Spinal cord (tissue), 10 donors: ENCODE measurements around the gene PHACTR3. TPM values are rescaled to one million over a fixed set of nuclear protein-coding genes. Genes with fewer than 3 reads are reported as not detected.

ENCODE experiments used
- DNase-seq, 6 donors: peaks; one replicate each; pipeline versions ENCODE4 v3.0.0 to v3.0.0-alpha.2; 2013 to 2015; ENCODE audit warnings: low spot score in 6 of 6, low read depth in 4 of 6
- H3K27ac ChIP-seq: one replicate; pipeline ENCODE4 v1.5.1; 2013; ENCODE audit warnings: low read depth, low read length, control low read depth
- H3K27me3 ChIP-seq: one replicate; pipeline ENCODE4 v1.6.1; 2013; ENCODE audit warnings: low read length; ENCODE audit not compliant: control insufficient read depth, insufficient read depth
- H3K36me3 ChIP-seq: one replicate; pipeline ENCODE4 v1.6.1; 2013; ENCODE audit warnings: low read length; ENCODE audit not compliant: control insufficient read depth, insufficient read depth
- H3K4me1 ChIP-seq: one replicate; pipeline ENCODE4 v1.6.1; 2013; ENCODE audit warnings: low read length; ENCODE audit not compliant: control insufficient read depth, insufficient read depth
- H3K4me3 ChIP-seq: one replicate; pipeline ENCODE4 v1.5.1; 2013; ENCODE audit warnings: low read depth, low read length, control low read depth
- H3K9me3 ChIP-seq: one replicate; pipeline ENCODE4 v1.6.1; 2013; ENCODE audit warnings: low read length; ENCODE audit not compliant: control insufficient read depth, insufficient read depth
- WGBS: methylation state at CpG from one replicate; pipeline ENCODE4 v1.1.5; 2013; ENCODE audit warnings: missing lambda C conversion rate; ENCODE audit not compliant: insufficient coverage; 5-methylcytosine and 5-hydroxymethylcytosine counted together
- polyA plus RNA-seq, 2 donors: library from polyadenylated mRNA; unstranded; fragments of 120-200 nt; gene quantifications; one replicate each; pipeline ENCODE4 v1.2.1, GENCODE V29; 2013; ENCODE audit not compliant: insufficient read length in 2 of 2
- total RNA-seq, 2 donors: library from RNA; depleted of rRNA in 1 of 2; stranded (reverse); fragments of 120-200 nt in 1 of 2; fragments of >200 nt in 1 of 2; gene quantifications; one replicate each; pipeline versions ENCODE4 v1.2.3 to v1.2.4, GENCODE V29; 2013 to 2014
- donor health status: healthy.

The PHACTR3 gene
- total and polyA plus RNA-seq, 4 donors = 23.5 to 97.8 (median 52.6) TPM

DNA sequence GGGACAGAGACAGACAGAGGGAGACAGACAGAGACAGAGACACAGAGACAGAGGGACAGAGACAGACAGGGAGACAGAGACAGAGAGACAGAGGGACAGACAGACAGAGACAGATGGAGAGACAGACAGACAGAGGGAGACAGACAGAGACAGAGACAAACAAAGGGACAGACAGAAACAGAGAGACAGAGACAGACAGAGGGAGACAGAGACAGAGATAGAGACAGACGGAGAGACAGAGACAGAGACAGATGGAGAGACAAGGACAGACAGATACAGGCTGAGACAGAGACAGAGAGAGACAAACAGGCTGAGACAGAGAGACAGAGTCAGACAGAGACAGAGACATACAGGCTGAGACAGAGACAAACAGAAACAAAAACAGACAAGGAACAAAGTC is 39.4 kb upstream of the PHACTR3 start:
- Histone ChIP-seq H3K9me3 (no peaks in the 10 kb centered on the region), H3K36me3 (no peaks in the 10 kb centered on the region), H3K27ac (no peak overlapping the region), H3K27me3 (peaks cover 2% of the 10 kb centered on the region), H3K4me1 (no peaks in the 10 kb centered on the region), H3K4me3 (no peak overlapping the region)
- 75% methylated on average over 1 of the region's 1 CpG for WGBS
- DNase-seq = no peak

DNA sequence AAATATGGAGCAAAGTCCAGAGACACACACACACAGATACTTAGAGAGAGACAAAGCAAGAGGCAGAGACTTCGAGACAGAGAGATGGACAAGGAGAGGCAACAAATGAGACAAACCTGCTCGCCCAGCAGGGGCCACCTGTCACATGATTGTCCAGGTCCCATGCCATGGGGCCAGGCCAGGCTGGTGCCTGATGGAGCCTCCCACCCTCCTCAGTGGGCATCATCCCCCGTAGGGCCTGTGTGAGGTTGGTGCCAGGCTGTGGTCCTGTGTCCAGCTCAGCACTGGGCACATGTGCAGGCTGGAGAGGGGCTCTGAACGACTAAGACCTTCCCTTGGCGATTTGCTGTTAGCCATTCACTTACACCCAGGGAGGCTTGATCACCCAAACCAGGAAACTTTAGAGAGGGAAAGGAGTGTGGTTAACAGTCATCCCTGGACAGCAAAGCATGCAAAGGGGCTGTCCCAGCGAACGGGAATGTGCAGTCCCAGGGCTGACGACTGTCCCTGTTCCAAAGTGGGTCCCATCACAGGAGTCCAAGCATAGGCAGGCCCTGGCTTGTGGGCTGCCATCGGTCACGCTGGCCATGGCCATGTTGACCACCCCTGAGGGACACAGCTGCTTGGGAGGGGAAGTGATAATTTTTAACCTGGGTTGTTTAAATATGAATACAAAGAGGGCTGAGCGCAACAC is 38.4 kb upstream of the PHACTR3 start:
- no peaks in the 10 kb centered on the region for H3K4me1 ChIP-seq
- H3K36me3 ChIP-seq = no peaks in the 10 kb centered on the region
- H3K4me3 ChIP-seq = no peak overlapping the region
- H3K27ac ChIP-seq = no peak overlapping the region
- no peaks in the 10 kb centered on the region for H3K9me3 ChIP-seq
- 77% methylated on average over 5 of the region's 11 CpGs for WGBS
- H3K27me3 ChIP-seq = peaks cover 2% of the 10 kb centered on the region
- no peak for DNase-seq

DNA sequence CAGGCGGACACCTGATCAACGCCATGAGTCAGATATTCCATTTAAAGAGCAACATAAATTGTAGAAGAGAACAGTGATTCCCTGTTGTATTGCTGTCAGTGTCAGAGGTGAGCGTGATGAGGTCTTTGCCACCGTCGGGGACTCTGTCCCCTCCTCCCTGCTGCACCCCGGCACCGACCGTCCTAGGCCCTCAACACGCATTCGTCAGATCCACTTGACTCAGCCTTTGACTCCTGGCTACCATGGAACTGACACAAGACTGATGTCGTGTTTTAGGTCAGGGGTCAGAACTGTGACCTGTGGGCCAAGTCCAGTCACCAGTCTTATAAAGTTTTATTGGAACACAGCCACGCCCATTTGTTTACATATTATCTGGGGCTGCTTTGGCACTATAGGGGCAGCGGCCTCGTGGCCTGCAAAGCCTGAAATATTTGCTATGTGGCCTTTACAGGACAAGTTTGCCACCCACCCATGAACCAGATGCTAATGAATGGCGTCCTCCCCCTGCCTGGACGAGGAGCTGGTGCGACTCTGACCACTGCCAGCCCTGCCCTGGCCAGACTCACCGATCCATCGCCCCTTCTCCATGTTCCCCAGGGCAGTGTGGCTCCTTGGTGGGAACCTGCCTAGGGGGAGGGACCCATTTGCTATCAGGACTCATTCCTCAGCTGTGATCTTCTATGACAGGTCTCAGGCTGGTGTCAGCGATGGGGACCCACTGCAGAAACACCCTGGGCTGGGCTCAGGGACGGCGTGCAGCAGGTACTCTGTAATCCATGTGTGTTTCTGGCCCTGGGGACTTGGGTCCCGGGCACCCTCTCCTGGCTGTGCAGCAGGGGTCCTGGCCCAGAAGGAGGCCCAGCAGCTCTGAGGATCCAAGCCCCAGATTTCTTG is 37.5 kb upstream of the PHACTR3 start:
- WGBS = 86% methylated on average over 21 of the region's 23 CpGs
- Histone ChIP-seq H3K4me3 (no peak overlapping the region), H3K9me3 (no peaks in the 10 kb centered on the region), H3K36me3 (no peaks in the 10 kb centered on the region), H3K4me1 (peaks cover 6% of the 10 kb centered on the region), H3K27me3 (peaks cover 2% of the 10 kb centered on the region), H3K27ac (no peak overlapping the region)
- no peak for DNase-seq

DNA sequence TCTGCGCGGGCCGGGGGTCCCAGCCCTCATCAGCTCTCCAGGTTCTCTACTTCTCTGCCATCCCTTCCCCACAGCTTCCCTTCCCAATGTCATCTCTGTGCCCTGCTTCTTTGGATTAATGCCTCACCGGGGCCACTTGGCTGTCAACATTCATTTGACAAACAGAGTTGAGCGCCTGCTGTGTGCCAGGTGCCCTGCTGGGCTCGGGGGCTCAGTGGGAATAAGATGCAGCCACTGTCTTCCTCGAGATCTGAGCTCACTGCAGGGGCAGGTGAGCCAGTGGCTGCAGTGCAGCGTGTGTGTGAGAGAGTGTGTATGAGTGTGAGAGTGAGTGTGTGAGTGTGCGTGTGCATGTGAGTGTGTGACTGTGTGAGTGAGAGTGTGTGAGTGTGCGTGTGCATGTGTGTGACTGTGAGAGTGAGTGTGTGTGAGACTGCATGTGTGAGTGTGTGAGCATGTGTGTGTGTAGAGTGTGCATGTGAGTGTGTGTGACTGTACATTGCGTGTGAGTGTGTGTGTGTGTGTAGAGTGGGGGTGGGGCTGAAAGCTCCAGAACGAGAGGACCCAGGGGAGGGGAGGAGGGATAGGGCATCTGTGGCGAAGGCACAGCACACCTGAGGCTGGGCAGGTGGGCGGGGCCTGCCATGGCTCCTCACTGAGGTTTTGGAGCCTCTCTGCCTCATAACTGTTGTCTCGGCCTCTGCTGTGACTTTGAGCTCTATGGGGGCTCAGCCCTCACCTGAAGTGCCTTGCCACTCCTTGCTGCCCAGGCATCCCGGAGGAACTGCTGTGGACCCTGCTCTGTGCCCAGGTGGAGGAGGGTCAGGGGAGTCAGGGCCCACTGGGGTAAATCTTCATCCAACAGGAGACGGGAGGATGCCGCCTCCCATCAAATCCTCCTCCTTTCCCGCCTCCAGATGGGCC is 36.5 kb upstream of the PHACTR3 start:
- 77% methylated on average over 17 of the region's 19 CpGs for WGBS
- Histone ChIP-seq H3K27ac (no peak overlapping the region), H3K9me3 (no peaks in the 10 kb centered on the region), H3K4me1 (peaks cover 11% of the 10 kb centered on the region), H3K36me3 (no peaks in the 10 kb centered on the region), H3K4me3 (no peak overlapping the region), H3K27me3 (no peaks in the 10 kb centered on the region)
- no peak for DNase-seq

DNA sequence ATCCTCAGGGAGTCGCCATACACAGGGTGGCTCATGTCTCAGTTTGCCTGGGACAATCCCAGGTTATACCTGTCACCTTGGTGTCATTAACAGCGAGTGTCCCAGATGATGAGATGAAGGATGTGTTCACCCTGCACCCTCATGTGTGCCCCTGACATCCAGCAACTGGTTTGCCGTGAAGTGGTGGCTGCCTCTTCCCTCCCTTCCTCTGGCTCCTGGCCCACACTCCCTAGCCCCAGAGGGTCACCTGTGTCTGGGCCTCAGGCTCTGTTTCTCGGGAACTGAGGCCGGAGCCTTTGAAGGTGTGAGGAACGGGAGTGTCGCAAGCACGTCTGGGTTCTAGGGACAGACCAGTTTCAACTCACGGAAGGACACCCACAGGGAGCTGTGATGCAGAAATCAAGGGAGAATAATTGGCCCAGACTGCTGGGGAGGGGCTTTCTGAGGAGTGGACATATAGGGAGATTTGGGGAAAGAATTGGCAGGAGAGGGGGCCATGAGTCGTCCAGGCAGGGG is 35.8 kb upstream of the PHACTR3 start:
- peaks cover 11% of the 10 kb centered on the region for H3K4me1 ChIP-seq

DNA sequence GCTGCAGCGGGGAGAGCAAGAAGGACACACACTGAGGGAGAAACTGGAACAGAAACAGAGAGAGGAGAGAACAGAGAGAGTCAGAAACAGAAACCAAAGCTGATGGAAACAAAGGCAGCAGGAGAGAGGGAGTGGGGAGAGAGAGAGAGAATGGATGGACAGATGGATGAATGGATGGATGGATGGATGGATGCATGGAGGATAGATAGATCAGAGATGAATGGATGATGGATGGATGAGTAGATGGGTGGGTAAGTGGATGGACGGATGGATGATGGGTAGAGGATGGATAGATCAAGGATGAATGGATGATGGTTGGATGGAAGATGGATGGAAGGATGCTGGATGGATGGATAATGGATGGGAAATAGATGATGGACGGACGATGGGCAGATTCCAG is 35.0 kb upstream of the PHACTR3 start:
- H3K27me3 ChIP-seq = no peaks in the 10 kb centered on the region
- no peaks in the 10 kb centered on the region for H3K36me3 ChIP-seq
- 85% methylated on average over 1 of the region's 4 CpGs for WGBS

More for the DNA sequence above, 35.8 kb upstream of the PHACTR3 start:
- Histone ChIP-seq H3K27ac (no peak overlapping the region), H3K36me3 (no peaks in the 10 kb centered on the region), H3K9me3 (no peaks in the 10 kb centered on the region), H3K27me3 (no peaks in the 10 kb centered on the region), H3K4me3 (no peak overlapping the region)
- 79% methylated on average over 9 of the region's 10 CpGs for WGBS
- no peak for DNase-seq

DNA sequence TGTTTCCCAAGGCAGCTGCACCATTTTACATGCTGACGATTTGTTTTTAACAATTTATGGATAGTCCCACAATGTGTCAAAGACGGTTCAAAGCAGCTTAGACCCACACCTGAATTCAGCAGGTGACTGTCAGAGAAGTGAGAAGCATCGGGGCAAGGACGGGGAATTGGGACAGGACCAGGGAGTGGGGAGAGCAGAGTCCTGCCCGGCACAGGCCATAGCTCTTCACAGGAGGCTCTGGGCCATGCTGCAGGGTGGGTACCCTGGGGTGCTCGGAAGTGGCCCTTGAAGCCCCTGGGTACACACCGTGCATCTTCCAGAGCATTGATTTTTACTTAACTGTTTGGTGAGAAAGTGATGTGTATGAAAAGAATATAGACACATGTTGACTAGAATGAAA is 33.2 kb upstream of the PHACTR3 start:
- Histone ChIP-seq H3K27ac (no peak overlapping the region), H3K27me3 (peaks cover 8% of the 10 kb centered on the region), H3K4me1 (peaks cover 15% of the 10 kb centered on the region), H3K9me3 (no peaks in the 10 kb centered on the region), H3K4me3 (no peak overlapping the region), H3K36me3 (no peaks in the 10 kb centered on the region)
- 60% methylated on average over 7 of the region's 7 CpGs for WGBS
- DNase-seq = no peak

More for the DNA sequence above, 35.0 kb upstream of the PHACTR3 start:
- Histone ChIP-seq H3K9me3 (no peaks in the 10 kb centered on the region), H3K4me3 (no peak overlapping the region), H3K4me1 (peaks cover 11% of the 10 kb centered on the region), H3K27ac (no peak overlapping the region)
- no peak for DNase-seq

DNA sequence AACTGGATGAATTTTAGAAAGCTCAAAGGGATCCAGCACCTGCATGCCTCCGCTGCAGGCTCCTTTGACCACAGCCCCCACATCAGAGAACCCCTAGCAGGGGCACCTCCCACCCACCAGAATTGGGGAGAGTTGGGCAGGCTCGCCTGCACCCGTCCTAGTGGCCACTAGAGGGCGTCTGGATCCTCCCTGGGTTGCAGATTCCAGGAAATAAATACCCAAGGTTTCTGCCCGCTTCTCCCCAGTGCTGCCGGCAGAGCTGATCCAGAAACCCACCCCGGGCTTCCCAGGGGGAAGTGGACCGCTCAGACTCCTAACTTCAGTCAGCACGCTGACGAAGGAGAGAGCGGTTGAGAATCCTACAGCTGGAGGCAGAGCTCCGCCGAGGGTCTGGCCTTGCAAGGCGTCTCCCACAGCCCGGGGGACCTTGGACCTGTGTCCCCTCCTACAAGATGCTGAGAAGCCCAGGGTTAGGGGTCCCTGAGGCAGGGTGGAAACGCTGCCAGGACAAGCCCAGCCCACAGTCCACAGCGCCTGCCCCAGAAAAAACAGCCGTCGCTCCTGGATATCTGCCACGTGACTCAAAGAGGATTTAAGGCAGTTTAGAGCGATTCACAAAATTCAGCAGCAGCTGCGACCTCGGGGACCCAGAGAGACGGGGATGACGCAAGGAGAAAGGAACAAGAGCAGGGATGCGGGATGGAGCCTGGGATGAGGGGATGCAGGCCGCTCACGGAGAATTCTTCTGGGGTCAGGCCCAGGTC is 32.6 kb upstream of the PHACTR3 start:
- 2% methylated on average over 27 of the region's 28 CpGs for WGBS
- Histone ChIP-seq H3K4me3 (peak overlapping the region; percentile 35), H3K36me3 (no peaks in the 10 kb centered on the region), H3K9me3 (no peaks in the 10 kb centered on the region), H3K27me3 (peaks cover 14% of the 10 kb centered on the region), H3K4me1 (peaks cover 21% of the 10 kb centered on the region), H3K27ac (peak overlapping the region; percentile 79)
- DNase-seq = peak; percentile 43 to 93 (median 58)
